ENCODE results near the gene KIF23. TPM values are rescaled to one million over a fixed set of nuclear protein-coding genes. Genes with fewer than 3 reads are reported as not detected.
"Not testable (repeated sequence)": the region's sequence is repeated elsewhere in the genome, so short reads cannot be mapped to it uniquely, and the experiment has no call there.

The KIF23 gene
- 1 to 10 TPM in 1 of 3 donors, under 1 TPM in 2; 0.35 to 1.5 (median 0.61) TPM for polyA plus RNA-seq

- H3K27ac ChIP-seq (ENCODE audit: low read depth, low read length) = no peak within 1 kb of the TSS
- 2 to 3% (median 3%) methylated on average over 63 to 78 of the region's 78 CpGs for WGBS, 3 donors
These were observed at the start of gene KIF23 for GRCh38 chr15:69413822-69414700. TSS of gene KIF23 (plus strand) at chr15:69414349. CDS start at chr15:69414466, 117 bp downstream.

- no peak overlapping the region for H3K27ac ChIP-seq (ENCODE audit: low read depth, low read length)
- WGBS, 3 donors = 51 to 81% (median 78%) methylated on average over 3 of the region's 3 CpGs
These were observed 46.9 kb upstream of the KIF23 start for GRCh38 chr15:69367236-69367635.

GRCh38 chr15:69369631-69370030 lies 44.5 kb upstream of the KIF23 start:
- H3K27ac ChIP-seq (ENCODE audit: low read depth, low read length) = no peak overlapping the region
- 85 to 90% (median 88%) methylated on average over 2 of the region's 2 CpGs for WGBS, 3 donors

- 55 to 94% (median 89%) methylated on average over 6 of the region's 6 CpGs for WGBS, 3 donors
- no peak overlapping the region for H3K27ac ChIP-seq (ENCODE audit: low read depth, low read length)
These were observed 40.7 kb upstream of the KIF23 start for GRCh38 chr15:69373406-69373805.

- H3K27ac ChIP-seq (ENCODE audit: low read depth, low read length) = no peak overlapping the region
- 74 to 80% (median 77%) methylated on average over 8 of the region's 8 CpGs for WGBS, 3 donors
These were observed 38.9 kb upstream of the KIF23 start for GRCh38 chr15:69375151-69375790.

- 80 to 83% (median 80%) methylated on average over 8 of the region's 8 CpGs for whole genome bisulfite sequencing, 3 donors
- H3K27ac ChIP-seq (ENCODE audit: low read depth, low read length) = no peak overlapping the region
These were observed 36.8 kb upstream of the KIF23 start for GRCh38 chr15:69377216-69377970.

- WGBS, 3 donors = 60 to 79% (median 78%) methylated on average over 9 of the region's 9 CpGs
- H3K27ac ChIP-seq (ENCODE audit: low read depth, low read length) = no peak overlapping the region
These were observed 33.9 kb upstream of the KIF23 start for GRCh38 chr15:69380100-69380725.

GRCh38 chr15:69380726-69381105 lies 33.4 kb upstream of the KIF23 start:
- H3K27ac ChIP-seq (ENCODE audit: low read depth, low read length) = no peak overlapping the region
- WGBS, 3 donors = 86 to 96% (median 93%) methylated on average over 10 of the region's 10 CpGs

GRCh38 chr15:69382176-69382575 lies 32.0 kb upstream of the KIF23 start:
- H3K27ac ChIP-seq (ENCODE audit: low read depth, low read length) = not testable (repeated sequence)
- WGBS, 3 donors = 94 to 96% (median 94%) methylated on average over 10 of the region's 10 CpGs

GRCh38 chr15:69384066-69384465 lies 30.1 kb upstream of the KIF23 start:
- 95 to 96% (median 95%) methylated on average over 12 to 16 of the region's 18 CpGs for WGBS, 3 donors
- H3K27ac ChIP-seq (ENCODE audit: low read depth, low read length) = not testable (repeated sequence)

- WGBS, 3 donors = 91 to 95% (median 94%) methylated on average over 12 of the region's 12 CpGs
These were observed 29.2 kb upstream of the KIF23 start for GRCh38 chr15:69384626-69385598.

GRCh38 chr15:69385831-69386230 lies 28.3 kb upstream of the KIF23 start:
- no peak overlapping the region for H3K27ac ChIP-seq (ENCODE audit: low read depth, low read length)
- 96 to 100% (median 99%) methylated on average over 2 of the region's 2 CpGs for WGBS, 3 donors

More at GRCh38 chr15:69384626-69385598, 29.2 kb upstream of the KIF23 start:
- no peak overlapping the region for H3K27ac ChIP-seq (ENCODE audit: low read depth, low read length)

GRCh38 chr15:69386284-69386683 lies 27.9 kb upstream of the KIF23 start:
- WGBS, 3 donors = 87 to 91% (median 89%) methylated on average over 7 of the region's 7 CpGs
- H3K27ac ChIP-seq (ENCODE audit: low read depth, low read length) = no peak overlapping the region

- WGBS, 3 donors = 60 to 71% (median 69%) methylated on average over 6 of the region's 6 CpGs
- no peak overlapping the region for H3K27ac ChIP-seq (ENCODE audit: low read depth, low read length)
These were observed 25.9 kb upstream of the KIF23 start for GRCh38 chr15:69388260-69388705.

- WGBS, 3 donors = 41 to 94% (median 91%) methylated on average over 7 of the region's 7 CpGs
- H3K27ac ChIP-seq (ENCODE audit: low read depth, low read length) = no peak overlapping the region
These were observed 24.7 kb upstream of the KIF23 start for GRCh38 chr15:69389426-69389825.

- H3K27ac ChIP-seq (ENCODE audit: low read depth, low read length) = no peak overlapping the region
- WGBS, 3 donors = 89 to 100% (median 97%) methylated on average over 2 of the region's 2 CpGs
These were observed 23.6 kb upstream of the KIF23 start for GRCh38 chr15:69390575-69390974.

- WGBS, 3 donors = 78 to 95% (median 94%) methylated on average over 11 of the region's 11 CpGs
- no peak overlapping the region for H3K27ac ChIP-seq (ENCODE audit: low read depth, low read length)
These were observed 22.9 kb upstream of the KIF23 start for GRCh38 chr15:69391046-69391757.
